K562 (cell line): Measurements from ENCODE around the gene CGB8. TPM values are rescaled to one million over a fixed set of nuclear protein-coding genes. Genes with fewer than 3 reads are reported as not detected.

Experiments
- EGR1 ChIP-seq: fragments of 450-650 bp; conservative IDR thresholded peaks from 2 replicates; pipeline ENCODE4 v1.6.1; 2017; ENCODE audit warnings: mild to moderate bottlenecking
- ELF2 ChIP-seq: fragments of 250-450 bp; sonication (Bioruptor Pico); IDR thresholded peaks from 2 replicates; pipeline ENCODE4 v1.5.0; 2021; ENCODE audit warnings: mild to moderate bottlenecking
- ERF ChIP-seq: fragments of 450-650 bp; formaldehyde crosslinking; IDR thresholded peaks from 2 replicates; pipeline ENCODE4 v1.4.0; 2020; ENCODE audit warnings: mild to moderate bottlenecking, mixed read lengths
- HES1 ChIP-seq: fragments of 450-650 bp; IDR thresholded peaks from 2 replicates; pipeline ENCODE4 v1.6.1; 2016; ENCODE audit warnings: low read depth, mild to moderate bottlenecking, moderate library complexity
- KDM5B ChIP-seq: fragments of 200-600 bp; sonication (generic); IDR thresholded peaks from 2 replicates; pipeline ENCODE4 v1.6.1; 2012; ENCODE audit warnings: low read depth, mild to moderate bottlenecking, moderate library complexity, low read length, control low read depth, inconsistent platforms; ENCODE audit not compliant: insufficient replicate concordance
- PYGO2 ChIP-seq: fragments of 450-650 bp; IDR thresholded peaks from 2 replicates; pipeline ENCODE4 v1.6.1; 2016; ENCODE audit warnings: mild to moderate bottlenecking, missing genetic modification characterization, moderate library complexity, missing compliant biosample characterization
- RAD51 ChIP-seq: fragments of 450-650 bp; IDR thresholded peaks from 2 replicates; pipeline ENCODE4 v1.7.1; 2016; ENCODE audit warnings: low read depth, mild to moderate bottlenecking, borderline replicate concordance
- RBFOX2 ChIP-seq: fragments of 200-400 bp; formaldehyde crosslinking; IDR thresholded peaks from 2 replicates; pipeline ENCODE4 v1.6.1; 2017; ENCODE audit warnings: low read depth, mild to moderate bottlenecking, low read length, moderate library complexity
- RBM25 ChIP-seq: fragments of 200-400 bp; formaldehyde crosslinking; IDR thresholded peaks from 2 replicates; pipeline ENCODE4 v1.6.1; 2018; ENCODE audit warnings: low read length, low read depth, moderate library complexity; ENCODE audit not compliant: severe bottlenecking
- SIX5 ChIP-seq, 2 experiments: IDR thresholded peaks; 2 replicates each; pipeline ENCODE4 v1.6.1; 2011; ENCODE audit warnings: low read length in 2 of 2, borderline replicate concordance in 1 of 2, low read depth in 1 of 2, mild to moderate bottlenecking in 1 of 2, moderate library complexity in 1 of 2; ENCODE audit not compliant: insufficient read depth in 1 of 2
- SMAD2 ChIP-seq: fragments of 150-350 bp; IDR thresholded peaks from 2 replicates; pipeline ENCODE4 v1.6.1; 2014; ENCODE audit warnings: low read depth, mild to moderate bottlenecking, low read length
- SREBF1 ChIP-seq: fragments of 150-350 bp; IDR thresholded peaks from 2 replicates; pipeline ENCODE4 v1.6.1; 2014; ENCODE audit warnings: antibody characterized with exemption, low read depth, low read length, borderline replicate concordance
- TAF15 ChIP-seq: fragments of 200-400 bp; formaldehyde crosslinking; IDR thresholded peaks from 2 replicates; pipeline ENCODE4 v1.6.1; 2017; ENCODE audit warnings: mild to moderate bottlenecking, low read depth, low read length, moderate library complexity
- TRIM24 ChIP-seq, 2 experiments: fragments of 450-650 bp; IDR thresholded peaks; 2 replicates each; pipeline ENCODE4 v1.6.1; 2016
- XRCC4 ChIP-seq: IDR thresholded peaks from one replicate; pipeline ENCODE4 v1.6.1; 2011; ENCODE audit not compliant: insufficient read depth, insufficient read length; ENCODE audit errors: extremely low read depth
- ZC3H4 ChIP-seq: sonication (generic); formaldehyde crosslinking; IDR thresholded peaks from 2 replicates; pipeline ENCODE4 v1.9.0; 2021; ENCODE audit warnings: missing genetic modification reagents, borderline replicate concordance
- ZNF133 ChIP-seq: fragments of 250-450 bp; sonication (Bioruptor Pico); IDR thresholded peaks from 2 replicates; pipeline ENCODE4 v1.4.0; 2020; ENCODE audit warnings: mild to moderate bottlenecking
- ZNF384 ChIP-seq: IDR thresholded peaks from 2 replicates; pipeline ENCODE4 v1.6.1; 2012; ENCODE audit warnings: low read depth, low read length, improper control_type of control experiment
- ZNF766 ChIP-seq: fragments of 200-800 bp; sonication (Bioruptor generic); conservative IDR thresholded peaks from 2 replicates; pipeline ENCODE4 v1.6.1; 2016; ENCODE audit warnings: missing genetic modification characterization, missing compliant biosample characterization
- polyA plus RNA-seq, 8 experiments: library from polyadenylated mRNA; depleted of rRNA in 4 of 8; stranded (reverse) in 5 of 8; unstranded in 3 of 8; fragments of >200 nt; fragmentation: Nextera tagmentation in 2 of 8; fragmentation: Illumina TruSeq in 1 of 8; extraction: Ambion mirVana in 2 of 8; extraction: Trizol in 1 of 8; gene quantifications; 2 replicates each; pipeline versions ENCODE4 v1.2.1 to v1.2.3, GENCODE V29; 2011 to 2014; ENCODE audit warnings: inconsistent platforms in 1 of 8, missing spikeins in 1 of 8
- total RNA-seq, 7 experiments: library from RNA; depleted of rRNA in 6 of 7; stranded (reverse); fragments of >200 nt in 6 of 7; fragmentation: Illumina TruSeq in 2 of 7; extraction: Trizol in 2 of 7; gene quantifications; 2 replicates each; pipeline versions ENCODE4 v1.2.1 to v1.2.3, GENCODE V29; 2011 to 2021; ENCODE audit warnings: low replicate concordance in 1 of 7
- TF ChIP-seq, protein P1 (sequence below): sonication (generic); formaldehyde crosslinking; IDR thresholded peaks from 2 replicates; pipeline ENCODE4 v1.8.0; 2022; ENCODE audit warnings: missing genetic modification reagents, mild to moderate bottlenecking, moderate library complexity, borderline replicate concordance
- TF ChIP-seq, protein P2 (sequence below): sonication (generic); formaldehyde crosslinking; IDR thresholded peaks from 2 replicates; pipeline ENCODE4 v1.8.1; 2023; ENCODE audit warnings: mild to moderate bottlenecking, missing genetic modification reagents
- TF ChIP-seq, protein P3 (sequence below): sonication (generic); formaldehyde crosslinking; IDR thresholded peaks from 2 replicates; pipeline ENCODE4 v1.4.0; 2020; ENCODE audit warnings: mild to moderate bottlenecking, missing genetic modification reagents

Gene CGB8
- total and polyA plus RNA-seq, 9 of the 15 experiments (the other 6 are each of a cell fraction or from before 2014, with no cell fraction given): not detected

- TF ChIP-seq, protein P1, sequence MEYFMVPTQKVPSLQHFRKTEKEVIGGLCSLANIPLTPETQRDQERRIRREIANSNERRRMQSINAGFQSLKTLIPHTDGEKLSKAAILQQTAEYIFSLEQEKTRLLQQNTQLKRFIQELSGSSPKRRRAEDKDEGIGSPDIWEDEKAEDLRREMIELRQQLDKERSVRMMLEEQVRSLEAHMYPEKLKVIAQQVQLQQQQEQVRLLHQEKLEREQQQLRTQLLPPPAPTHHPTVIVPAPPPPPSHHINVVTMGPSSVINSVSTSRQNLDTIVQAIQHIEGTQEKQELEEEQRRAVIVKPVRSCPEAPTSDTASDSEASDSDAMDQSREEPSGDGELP: peak; percentile 50; the same call in 1 of the 2 replicates
- TF ChIP-seq KDM5B (no peak), TRIM24 (IDR thresholded peaks at IDR 0.05) (no peak), HES1 (no peak), RAD51 (no peak), ERF (CRISPR knock-in tag) (no peak), EGR1 (peak; percentile 83), ZNF766 (CRISPR knock-in tag) (no peak), ZNF384 (no peak), RBM25 (no peak), ZC3H4 (no peak), TAF15 (no peak), ZNF133 (CRISPR knock-in tag) (no peak), SMAD2 (no peak), XRCC4 (no peak), PYGO2 (tag) (no peak), SIX5 (IDR thresholded peaks at IDR 0.05; ENCODE audit: borderline replicate concordance in 1 of 2, insufficient read depth in 1 of 2, low read depth in 1 of 2, low read length in 2 of 2) (no peak), ELF2 (CRISPR knock-in tag) (no peak), RBFOX2 (peak; percentile 38; the same call in 1 of the 2 replicates), SREBF1 (no peak)
- TF ChIP-seq, protein P2, sequence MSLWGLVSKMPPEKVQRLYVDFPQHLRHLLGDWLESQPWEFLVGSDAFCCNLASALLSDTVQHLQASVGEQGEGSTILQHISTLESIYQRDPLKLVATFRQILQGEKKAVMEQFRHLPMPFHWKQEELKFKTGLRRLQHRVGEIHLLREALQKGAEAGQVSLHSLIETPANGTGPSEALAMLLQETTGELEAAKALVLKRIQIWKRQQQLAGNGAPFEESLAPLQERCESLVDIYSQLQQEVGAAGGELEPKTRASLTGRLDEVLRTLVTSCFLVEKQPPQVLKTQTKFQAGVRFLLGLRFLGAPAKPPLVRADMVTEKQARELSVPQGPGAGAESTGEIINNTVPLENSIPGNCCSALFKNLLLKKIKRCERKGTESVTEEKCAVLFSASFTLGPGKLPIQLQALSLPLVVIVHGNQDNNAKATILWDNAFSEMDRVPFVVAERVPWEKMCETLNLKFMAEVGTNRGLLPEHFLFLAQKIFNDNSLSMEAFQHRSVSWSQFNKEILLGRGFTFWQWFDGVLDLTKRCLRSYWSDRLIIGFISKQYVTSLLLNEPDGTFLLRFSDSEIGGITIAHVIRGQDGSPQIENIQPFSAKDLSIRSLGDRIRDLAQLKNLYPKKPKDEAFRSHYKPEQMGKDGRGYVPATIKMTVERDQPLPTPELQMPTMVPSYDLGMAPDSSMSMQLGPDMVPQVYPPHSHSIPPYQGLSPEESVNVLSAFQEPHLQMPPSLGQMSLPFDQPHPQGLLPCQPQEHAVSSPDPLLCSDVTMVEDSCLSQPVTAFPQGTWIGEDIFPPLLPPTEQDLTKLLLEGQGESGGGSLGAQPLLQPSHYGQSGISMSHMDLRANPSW (CRISPR knock-in tag): no peak
- TF ChIP-seq, protein P3, sequence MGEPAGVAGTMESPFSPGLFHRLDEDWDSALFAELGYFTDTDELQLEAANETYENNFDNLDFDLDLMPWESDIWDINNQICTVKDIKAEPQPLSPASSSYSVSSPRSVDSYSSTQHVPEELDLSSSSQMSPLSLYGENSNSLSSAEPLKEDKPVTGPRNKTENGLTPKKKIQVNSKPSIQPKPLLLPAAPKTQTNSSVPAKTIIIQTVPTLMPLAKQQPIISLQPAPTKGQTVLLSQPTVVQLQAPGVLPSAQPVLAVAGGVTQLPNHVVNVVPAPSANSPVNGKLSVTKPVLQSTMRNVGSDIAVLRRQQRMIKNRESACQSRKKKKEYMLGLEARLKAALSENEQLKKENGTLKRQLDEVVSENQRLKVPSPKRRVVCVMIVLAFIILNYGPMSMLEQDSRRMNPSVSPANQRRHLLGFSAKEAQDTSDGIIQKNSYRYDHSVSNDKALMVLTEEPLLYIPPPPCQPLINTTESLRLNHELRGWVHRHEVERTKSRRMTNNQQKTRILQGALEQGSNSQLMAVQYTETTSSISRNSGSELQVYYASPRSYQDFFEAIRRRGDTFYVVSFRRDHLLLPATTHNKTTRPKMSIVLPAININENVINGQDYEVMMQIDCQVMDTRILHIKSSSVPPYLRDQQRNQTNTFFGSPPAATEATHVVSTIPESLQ (CRISPR knock-in tag): no peak
Observed at GRCh38 chr19:49056101-49056901, 7.4 kb upstream of the CGB8 start (continued).
